ENCODE measurements around the gene DDIT4L.
"Not testable (repeated sequence)": the region's sequence is repeated elsewhere in the genome, so short reads cannot be mapped to it uniquely, and the experiment has no call there.

DDIT4L gene

GRCh38 chr4:100189820-100190642 lies at the start of gene DDIT4L:
Gene DDIT4L, minus strand, starts transcription at chr4:100190468. Its CDS starts 485 bp downstream, at chr4:100189983.
- DNase-seq (ENCODE audit: low read depth in 2 of 3, low spot score in 1 of 3): no peak

- DNase-seq (ENCODE audit: low read depth in 2 of 3, low spot score in 1 of 3): no peak
These were observed 49.7 kb upstream of the DDIT4L start for GRCh38 chr4:100240008-100240407.

- no peak for DNase-seq (ENCODE audit: low read depth in 2 of 3, low spot score in 1 of 3)
These were observed 34.5 kb upstream of the DDIT4L start for GRCh38 chr4:100224721-100225120.

- no peak for DNase-seq (ENCODE audit: low read depth in 2 of 3, low spot score in 1 of 3)
These were observed 33.9 kb upstream of the DDIT4L start for GRCh38 chr4:100224160-100224559.

GRCh38 chr4:100208964-100209363 lies 18.7 kb upstream of the DDIT4L start:
- no peak for DNase-seq (ENCODE audit: low read depth in 2 of 3, low spot score in 1 of 3)

GRCh38 chr4:100208459-100208858 lies 18.2 kb upstream of the DDIT4L start:
- DNase-seq (ENCODE audit: low read depth in 2 of 3, low spot score in 1 of 3): no peak

- DNase-seq (ENCODE audit: low read depth in 2 of 3, low spot score in 1 of 3): no peak
These were observed 16.6 kb upstream of the DDIT4L start for GRCh38 chr4:100206850-100207249.

- DNase-seq (ENCODE audit: low read depth in 2 of 3, low spot score in 1 of 3): no peak
These were observed 7.8 kb upstream of the DDIT4L start for GRCh38 chr4:100198061-100198460.

- DNase-seq (ENCODE audit: low read depth in 2 of 3, low spot score in 1 of 3): not testable (repeated sequence)
These were observed 6.3 kb upstream of the DDIT4L start for GRCh38 chr4:100196388-100197071.

GRCh38 chr4:100190643-100191600 lies 654 bp upstream of the DDIT4L start:
- DNase-seq (ENCODE audit: low read depth in 2 of 3, low spot score in 1 of 3): no peak

- DNase-seq (ENCODE audit: low read depth in 2 of 3, low spot score in 1 of 3): no peak
These were observed 1.4 kb downstream of the DDIT4L start for GRCh38 chr4:100188829-100189228.

GRCh38 chr4:100187781-100188180 lies 2.5 kb downstream of the DDIT4L start:
- DNase-seq (ENCODE audit: low read depth in 2 of 3, low spot score in 1 of 3): no peak

- DNase-seq (ENCODE audit: low read depth in 2 of 3, low spot score in 1 of 3): no peak
These were observed 5.5 kb downstream of the DDIT4L start for GRCh38 chr4:100184787-100185186.

- no peak for DNase-seq (ENCODE audit: low read depth in 2 of 3, low spot score in 1 of 3)
These were observed 12.4 kb downstream of the DDIT4L start for GRCh38 chr4:100177855-100178254.

GRCh38 chr4:100177126-100177525 lies 13.1 kb downstream of the DDIT4L start:
- DNase-seq (ENCODE audit: low read depth in 2 of 3, low spot score in 1 of 3): no peak

- DNase-seq (ENCODE audit: low read depth in 2 of 3, low spot score in 1 of 3): no peak
These were observed 14.4 kb downstream of the DDIT4L start for GRCh38 chr4:100175858-100176257.

GRCh38 chr4:100174985-100175383 lies 15.3 kb downstream of the DDIT4L start:
- no peak for DNase-seq (ENCODE audit: low read depth in 2 of 3, low spot score in 1 of 3)

- no peak for DNase-seq (ENCODE audit: low read depth in 2 of 3, low spot score in 1 of 3)
These were observed 19.3 kb downstream of the DDIT4L start for GRCh38 chr4:100170986-100171385.

GRCh38 chr4:100169491-100170485 lies 20.5 kb downstream of the DDIT4L start:
- no peak for DNase-seq (ENCODE audit: low read depth in 2 of 3, low spot score in 1 of 3)

- DNase-seq (ENCODE audit: low read depth in 2 of 3, low spot score in 1 of 3): no peak
These were observed 21.7 kb downstream of the DDIT4L start for GRCh38 chr4:100168521-100168920.

Measured in stimulated activated CD4-positive, alpha-beta T cell treated with anti-CD3 and anti-CD28 coated beads, Interleukin-12 subunit alpha, Interleukin-12 subunit beta, amount 100 ng/mL, for 48 hours (primary cell).